Right forelimb (tissue), 1 donor: ENCODE results near the gene FAM20C.

Source experiments
- DNase-seq: peaks from one replicate; pipeline ENCODE4 v3.0.0-alpha.2; 2018

FAM20C gene

DNA sequence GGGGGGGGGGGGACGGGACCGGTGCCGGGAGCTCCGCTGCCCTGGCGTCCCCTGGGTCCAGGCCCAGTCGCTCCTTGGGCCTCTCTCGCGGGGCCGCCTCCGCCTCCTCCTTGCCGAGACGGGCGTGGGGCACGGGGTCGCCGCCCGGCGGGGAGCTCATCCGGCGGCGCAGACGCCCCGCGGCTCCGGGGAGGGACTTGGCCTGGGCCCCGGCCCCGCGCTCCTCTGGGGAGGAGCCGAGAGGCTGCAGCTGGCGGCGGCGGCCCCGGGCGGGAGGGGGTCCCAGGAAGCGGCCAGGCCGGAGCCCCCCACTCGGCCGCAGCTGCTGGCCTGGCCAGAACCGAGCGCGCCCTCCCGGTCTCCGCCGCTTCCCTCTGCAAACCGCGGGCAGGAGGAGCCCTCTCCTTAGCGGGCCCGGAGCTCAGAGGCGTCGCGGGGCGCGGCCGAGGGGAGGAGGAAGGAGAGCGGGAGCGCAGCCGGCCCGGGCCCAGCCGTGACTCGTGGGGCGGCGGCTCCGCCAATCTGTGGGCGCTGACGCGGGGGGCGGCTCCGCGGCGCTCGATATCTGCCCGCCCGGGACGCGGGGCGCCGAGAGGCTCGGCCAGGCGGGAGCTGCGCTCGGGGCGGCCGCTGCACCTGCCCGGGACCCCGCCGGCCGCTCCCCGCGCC is at the start of gene FAM20C:
Gene FAM20C (plus strand): TSS at position 591 of the 669 bp plus-strand sequence. CDS start 629 bp downstream, outside the sequence.
- peak; percentile 92 for DNase-seq

DNA sequence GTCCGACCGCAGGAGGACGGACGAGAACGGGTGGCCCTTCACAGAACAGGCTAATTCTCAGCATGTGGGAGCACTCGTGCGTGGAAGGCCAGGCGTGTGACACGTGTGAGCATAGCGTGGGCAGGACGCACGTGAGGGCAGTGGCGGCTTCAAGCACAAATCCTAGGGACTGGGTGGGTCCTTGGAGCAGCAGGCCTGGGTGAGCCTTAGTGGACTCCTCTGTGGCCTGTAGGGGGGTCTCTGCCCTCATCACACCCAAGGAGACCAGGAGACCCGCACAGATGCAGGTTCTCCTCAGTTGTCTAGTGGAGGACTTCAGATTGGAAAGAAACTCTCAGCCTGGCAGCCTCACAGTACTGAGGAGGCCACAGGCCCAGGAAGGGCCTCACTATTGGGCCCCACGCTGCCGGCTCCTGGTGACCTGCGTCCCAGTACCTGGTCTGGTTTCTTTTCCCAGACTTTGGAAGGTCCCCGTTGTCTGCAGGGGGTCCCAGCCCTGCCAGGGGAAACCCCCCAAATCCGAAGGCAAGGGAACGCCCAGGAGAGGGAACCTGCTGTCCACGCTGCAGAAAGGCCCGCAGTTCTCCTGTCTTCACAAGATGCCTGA is 49.1 kb upstream of the FAM20C start:
- DNase-seq = no peak

DNA sequence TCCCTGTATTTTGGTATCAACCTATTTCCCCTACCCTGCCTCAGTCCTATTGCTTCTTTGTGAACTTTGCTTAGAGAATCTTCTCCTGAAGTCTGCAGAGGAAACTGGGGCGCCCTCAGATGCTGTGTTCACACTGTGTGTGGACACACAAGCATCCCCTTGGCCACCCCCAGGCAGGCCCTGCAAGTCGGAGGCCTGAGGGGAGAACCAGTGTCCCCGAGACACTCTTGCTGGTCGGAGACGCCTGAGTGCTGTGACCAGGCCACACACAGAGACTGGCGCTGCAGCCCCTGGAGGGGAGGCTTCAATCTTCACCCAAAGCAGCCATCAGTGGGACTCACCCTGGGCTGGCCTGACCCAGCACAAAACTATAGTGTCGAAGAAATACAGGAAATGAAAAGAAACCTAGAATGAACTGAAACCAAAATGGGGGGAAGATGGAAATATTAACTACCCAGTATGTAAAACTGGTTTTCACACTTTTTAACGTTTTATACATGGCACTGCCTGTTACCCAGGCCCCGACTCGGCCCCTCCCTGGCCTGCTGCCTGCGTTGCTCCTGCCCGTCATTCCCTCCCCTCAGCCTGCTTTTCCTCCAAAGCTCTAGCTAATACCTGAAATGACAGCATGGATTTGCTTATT is 48.4 kb upstream of the FAM20C start:
- DNase-seq = no peak

DNA sequence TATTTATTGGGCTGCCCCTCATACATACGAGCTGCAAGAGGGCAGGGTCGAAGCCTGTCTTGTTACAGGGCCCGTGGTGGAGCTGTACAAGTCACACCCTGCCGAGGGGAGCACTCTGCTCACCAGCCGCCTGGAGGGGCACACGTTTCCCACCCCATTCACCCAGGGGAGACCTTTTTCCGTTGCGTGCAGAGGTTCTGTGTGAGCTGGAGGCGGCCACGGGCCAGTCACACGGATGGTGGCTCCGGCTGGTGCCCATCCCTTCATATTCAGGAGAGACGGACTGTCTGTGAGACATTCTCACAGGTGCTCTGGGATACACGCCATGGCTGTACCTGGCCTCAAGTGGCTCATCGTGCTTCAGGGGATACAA is 47.9 kb upstream of the FAM20C start:
- no peak for DNase-seq

DNA sequence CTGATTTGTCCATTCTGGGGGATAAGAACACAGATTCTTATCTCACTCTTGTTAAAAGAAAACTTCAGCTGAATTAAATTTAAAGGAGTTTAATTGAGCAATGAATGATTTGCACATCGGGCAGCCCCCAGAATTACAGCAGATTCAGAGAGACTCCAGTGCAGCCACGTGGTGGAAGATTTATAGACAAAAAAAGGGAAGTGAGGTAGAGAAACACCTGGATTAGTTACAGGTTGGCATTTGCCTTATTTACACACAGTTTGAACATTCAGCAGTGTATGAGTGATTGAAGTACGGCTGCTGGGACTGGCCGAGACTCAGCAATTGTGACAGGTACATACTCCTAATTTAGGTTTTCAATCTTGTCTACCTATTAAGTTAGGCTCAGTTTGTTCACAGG is 46.5 kb upstream of the FAM20C start:
- DNase-seq = no peak

DNA sequence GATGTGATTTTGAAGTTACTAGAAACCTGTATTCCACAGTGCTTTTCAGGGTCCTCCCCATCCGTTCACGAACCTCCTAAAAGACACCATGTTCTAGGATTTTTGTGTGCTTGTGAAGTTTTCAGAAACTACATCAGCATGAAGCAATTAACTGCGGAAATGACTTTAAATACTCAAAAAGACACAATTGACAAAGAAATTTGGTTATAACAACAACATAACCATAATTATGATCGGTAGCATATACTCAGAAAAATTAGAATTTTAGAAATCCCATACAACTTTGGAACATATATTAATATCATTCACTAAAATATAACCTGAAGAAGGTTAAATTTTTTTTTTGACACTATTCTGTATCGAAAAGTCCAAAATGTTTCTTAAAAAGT is 43.8 kb upstream of the FAM20C start:
- DNase-seq = no peak

DNA sequence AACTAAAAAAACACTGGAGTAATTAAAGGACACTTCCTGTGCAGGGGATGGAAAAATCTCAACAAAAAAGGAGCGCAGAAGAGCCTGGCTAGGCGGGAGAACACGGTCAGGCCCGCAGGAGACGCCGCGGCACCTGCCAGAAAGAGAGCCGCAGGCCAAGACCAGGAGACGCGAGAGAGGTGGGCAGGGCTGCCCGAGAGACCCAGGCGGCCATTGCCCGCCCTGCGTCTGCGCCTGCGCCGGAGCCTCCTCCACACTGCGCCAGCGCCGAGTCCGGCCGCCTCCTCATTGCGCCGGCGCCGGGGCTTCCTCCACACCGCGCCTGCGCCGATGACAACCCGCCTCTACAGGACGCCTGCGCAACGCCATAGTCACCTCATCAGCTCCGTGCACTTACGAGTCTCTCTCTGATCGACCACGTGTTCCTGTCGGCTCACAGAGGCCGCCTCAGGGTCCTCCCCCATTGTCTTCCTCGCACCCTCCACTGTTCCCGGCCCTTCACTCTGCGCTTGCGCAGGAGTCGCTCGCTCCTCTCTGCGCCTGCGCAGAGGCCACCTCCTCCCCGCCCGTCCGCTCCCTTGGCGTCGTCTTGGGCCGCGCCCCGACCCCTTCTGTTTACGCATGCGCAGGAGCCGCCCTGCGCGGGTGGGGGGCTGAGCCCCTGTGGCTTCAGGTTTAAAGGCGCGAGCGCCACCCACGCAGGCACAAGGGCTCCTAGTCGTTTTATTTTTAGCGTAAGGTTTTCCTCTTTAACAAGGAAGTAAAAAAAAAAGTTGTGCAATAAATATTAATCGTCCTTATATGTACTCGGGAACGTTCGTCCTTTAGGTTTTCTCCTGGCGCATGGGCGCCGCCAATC is 43.2 kb upstream of the FAM20C start:
- DNase-seq = peak; percentile 99

DNA sequence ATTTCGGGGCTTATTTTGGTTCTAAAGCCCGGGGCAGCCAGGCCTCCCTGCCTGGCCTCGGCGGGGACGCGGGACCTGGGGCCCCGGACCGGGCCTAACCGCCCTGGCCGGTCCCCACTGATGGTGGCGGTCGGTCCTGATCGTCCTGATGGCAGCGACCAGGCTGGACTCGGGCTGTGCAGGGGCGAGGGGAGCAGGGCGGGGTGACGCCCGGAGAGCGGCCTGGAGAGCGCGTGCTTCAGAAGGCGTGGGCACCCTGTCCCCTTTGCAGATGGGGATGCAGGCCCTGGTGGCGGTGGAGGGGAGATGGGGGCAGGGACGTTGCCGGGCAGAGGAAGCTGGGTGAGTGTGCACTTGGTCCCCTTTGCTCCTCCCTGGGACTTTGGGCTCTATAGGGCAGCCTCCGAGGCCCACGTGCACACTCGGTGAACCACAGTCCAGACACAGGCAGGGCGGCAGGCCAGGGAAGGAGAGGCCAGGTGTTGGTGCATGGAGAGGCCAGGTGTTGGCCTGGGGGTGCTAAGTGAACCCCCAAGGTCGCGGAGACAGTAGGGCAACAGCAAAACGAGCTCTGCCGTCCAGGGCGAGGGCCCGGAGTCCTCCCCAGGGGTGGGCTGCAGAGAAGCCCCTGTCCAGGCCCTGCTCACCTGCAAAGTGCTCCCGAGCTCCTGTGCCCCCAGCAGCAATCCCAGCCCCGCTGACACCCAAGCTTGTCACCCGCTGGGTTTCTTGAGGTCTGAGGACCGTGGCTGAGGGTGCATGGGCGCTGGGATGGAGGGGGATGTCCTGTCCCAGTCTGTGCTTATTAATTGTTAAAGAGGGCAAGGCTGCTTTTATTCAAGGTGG is 42.4 kb upstream of the FAM20C start:
- DNase-seq = no peak

DNA sequence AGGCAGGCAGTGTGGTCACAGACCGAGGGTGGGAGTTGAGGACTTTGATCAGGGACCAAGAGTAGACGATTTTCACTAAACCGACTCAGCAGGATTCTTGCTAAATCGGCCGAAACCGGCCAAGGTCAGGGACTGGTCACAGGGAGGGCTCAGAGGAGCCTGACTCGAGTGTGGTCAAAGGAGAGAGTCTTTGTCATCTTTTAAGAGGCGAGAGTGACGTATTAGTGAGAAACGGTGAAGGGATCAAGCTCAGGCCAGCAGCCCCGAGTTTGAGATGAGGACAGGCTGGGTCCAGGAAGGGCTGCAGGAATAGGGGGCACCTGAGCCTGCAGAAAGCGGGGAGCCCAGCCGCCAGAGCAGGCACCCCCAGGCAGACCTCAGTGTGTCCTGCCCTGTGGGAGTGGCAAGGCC is 41.6 kb upstream of the FAM20C start:
- no peak for DNase-seq

DNA sequence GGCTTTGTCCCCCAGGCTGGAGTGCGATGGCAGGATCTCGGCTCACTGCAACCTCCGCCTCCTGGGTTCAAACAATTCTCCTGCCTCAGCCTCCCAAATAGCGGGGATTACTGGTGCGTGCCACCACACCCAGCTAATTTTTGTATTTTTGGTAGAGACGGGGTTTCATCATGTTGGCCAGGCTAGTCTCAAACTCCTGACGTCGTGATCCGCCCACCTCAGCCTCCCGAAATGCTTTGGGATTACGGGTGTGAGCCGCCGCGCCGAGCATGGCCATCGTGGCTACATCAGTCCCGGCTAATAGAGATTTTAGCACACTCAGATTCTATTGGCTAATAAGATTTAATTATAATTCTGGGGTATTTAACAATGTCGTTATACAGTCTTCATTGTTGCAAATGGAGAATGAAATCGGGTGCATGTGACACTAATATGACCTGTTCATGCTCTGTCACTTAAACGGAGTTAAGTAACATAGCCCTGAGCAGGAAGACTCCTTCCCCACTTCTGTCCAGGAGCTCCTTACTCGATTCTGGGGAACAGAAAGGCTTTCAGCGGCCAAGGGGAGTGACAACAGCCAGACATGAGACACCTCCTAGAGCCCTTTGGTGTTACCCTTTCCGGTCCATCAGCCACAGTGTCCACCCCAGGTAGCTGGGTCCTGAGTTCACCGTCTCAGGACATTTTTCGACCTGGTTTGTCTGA is 40.9 kb upstream of the FAM20C start:
- DNase-seq = no peak

DNA sequence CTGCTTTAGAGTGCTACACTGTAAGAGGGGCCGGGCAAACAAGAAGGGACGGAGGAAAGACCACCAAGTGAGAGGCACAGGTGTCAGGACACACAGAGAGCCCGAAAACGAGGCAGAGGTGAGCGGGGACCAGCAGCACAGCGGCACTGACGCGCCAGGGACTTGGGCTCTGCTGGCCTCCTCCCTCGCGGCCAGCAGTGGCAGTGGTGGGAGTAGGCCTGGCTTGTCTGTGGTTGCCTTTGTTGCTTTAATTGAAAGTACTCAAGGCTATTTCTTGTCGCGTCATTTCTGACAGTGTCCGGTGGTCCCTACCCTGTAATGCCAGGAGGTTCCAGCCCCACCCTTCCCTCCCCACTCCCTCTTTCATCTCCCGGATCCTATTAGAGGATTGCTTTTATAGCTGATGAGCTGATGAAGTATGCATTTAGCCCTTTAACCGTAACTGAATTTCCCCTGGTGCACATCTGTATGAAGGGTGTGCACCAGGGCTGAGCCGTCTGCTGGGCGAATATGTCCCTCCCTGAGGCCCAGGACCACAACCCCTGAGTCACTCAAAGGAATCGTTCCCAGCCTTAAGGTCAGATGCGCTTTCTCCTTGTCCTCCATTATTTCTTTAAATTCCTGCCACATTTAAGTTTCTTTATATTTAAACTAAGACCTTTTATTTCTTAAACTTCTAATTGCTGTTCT is 39.5 kb upstream of the FAM20C start:
- no peak for DNase-seq

DNA sequence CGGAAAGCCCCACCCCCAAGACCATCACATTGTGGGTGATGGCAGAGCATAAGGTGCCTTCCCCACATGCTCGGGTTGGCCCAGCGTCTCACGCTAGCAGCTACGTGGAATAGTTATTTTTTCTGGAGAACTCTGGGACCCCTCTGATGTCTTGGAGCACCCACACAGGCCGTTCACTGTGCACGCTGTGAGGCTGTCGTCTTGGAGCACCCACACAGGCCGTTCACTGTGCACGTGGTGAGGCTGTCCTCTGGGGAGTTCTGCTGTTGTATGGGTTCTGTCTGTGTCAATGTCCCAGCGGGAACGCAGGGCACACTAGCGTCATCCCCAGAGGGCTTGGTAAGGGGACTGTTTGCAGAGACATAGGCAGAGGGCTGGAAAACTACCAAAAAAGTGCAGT is 38.8 kb upstream of the FAM20C start:
- no peak for DNase-seq

DNA sequence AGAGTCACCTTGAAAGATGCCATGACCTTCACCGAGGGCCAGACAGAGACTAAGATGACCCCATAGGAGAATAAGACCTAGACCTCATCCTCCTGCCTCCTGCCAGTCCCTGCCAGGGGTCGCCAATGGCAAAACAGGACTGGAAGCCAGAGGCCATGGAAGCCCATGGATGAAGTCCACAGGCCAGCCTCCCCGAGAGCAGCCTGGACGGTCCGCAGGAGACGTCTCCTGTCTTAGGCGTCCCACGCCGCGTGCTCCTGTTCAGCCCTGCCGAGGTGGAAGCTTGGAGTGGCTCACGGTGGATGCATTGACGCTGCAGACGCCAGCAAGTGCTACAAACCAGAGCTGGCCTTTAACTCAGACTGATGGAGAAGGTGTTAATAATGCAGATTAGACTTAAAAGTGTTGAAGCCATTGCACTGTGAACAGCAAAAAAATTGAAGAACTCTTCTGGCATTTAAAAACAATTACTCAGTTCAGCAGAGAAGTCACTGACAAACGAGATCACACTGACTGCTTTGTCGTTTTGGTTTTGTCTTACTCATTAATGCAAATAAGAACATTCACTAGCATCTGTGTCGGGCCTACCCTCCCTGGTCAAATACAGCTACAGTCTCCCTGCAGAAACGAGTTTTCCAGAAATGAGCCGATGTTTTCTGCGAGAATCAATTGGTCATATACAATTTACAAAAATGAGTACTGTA is 38.1 kb upstream of the FAM20C start:
- DNase-seq = no peak

DNA sequence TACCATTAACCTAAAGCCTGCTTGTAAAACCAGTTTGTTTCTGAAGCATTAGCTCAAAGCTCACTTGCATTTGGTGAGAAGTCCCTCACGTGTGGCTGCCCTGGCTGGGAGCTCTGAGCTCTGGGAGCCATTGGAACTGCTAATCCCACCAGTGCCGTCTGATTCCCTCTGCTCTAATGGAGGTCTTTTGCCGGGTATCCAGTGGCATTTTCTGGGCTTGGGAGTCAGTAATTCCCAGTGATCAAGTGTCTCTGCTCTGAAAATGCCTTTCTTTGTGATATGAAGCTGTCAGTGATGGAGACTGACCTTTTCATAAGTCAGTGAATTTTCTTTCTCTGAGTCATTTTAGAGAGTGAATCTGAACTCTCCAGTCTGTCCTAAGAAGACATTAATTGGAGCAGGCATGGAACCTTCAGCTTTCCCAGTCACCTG is 36.9 kb upstream of the FAM20C start:
- DNase-seq = no peak

DNA sequence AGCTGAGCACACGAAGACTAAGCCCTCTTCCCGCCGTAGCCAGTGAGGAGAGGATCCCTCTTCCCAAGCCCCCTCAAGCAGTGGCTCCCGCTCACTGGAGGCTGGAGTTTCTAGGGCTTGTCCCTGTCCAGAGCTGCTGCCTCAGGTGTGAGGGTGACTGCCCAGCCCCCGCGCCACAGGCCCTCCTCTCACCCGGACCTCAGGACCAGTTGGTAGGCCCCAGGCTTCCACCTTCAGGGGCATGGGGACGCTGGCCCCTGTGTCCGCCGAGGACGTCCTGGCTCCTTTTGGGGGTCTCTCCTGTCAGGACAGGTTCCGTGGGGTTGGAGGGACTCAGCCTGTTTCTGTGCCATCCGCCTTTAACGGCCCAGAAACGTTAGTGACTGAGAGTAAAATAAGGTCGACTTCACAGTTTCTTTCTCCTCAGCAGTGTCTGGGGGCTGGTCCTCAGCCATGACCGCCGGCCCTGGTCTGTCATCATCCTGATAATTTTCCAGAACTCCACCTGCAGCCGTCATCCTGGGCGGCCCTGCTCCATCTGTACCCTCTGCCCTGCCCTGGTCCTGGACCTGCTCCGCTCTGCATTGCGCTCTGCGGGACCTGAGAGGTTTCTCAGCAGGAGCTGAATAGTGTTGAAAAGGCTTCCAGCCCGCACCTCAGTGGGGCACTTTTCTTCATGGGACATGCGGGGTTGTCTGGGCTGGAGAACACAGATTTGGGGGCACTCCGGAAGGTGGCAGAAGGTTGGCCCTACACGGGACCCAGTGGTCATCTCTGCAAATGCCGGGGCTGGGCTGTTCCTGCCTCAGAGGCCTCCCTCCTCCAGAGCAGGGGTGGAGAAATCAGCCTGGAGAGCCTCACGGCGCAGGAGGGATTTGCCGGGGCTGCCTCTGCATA is 36.0 kb upstream of the FAM20C start:
- DNase-seq = no peak

DNA sequence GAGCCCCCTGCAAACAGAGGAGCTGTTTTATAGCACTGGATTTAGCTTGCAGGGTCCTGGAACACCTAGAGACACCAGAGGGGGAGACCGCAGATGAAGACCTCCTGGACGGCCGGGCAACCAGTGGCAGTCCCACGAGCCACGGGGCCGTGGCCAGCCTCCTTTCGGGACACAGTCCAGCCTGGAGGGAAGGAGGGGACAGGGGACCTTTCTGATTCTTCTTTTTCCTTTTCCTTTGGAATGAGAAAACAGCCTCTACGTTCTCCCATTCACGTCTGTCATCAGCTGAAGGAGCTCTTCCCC is 35.4 kb upstream of the FAM20C start:
- DNase-seq = no peak

DNA sequence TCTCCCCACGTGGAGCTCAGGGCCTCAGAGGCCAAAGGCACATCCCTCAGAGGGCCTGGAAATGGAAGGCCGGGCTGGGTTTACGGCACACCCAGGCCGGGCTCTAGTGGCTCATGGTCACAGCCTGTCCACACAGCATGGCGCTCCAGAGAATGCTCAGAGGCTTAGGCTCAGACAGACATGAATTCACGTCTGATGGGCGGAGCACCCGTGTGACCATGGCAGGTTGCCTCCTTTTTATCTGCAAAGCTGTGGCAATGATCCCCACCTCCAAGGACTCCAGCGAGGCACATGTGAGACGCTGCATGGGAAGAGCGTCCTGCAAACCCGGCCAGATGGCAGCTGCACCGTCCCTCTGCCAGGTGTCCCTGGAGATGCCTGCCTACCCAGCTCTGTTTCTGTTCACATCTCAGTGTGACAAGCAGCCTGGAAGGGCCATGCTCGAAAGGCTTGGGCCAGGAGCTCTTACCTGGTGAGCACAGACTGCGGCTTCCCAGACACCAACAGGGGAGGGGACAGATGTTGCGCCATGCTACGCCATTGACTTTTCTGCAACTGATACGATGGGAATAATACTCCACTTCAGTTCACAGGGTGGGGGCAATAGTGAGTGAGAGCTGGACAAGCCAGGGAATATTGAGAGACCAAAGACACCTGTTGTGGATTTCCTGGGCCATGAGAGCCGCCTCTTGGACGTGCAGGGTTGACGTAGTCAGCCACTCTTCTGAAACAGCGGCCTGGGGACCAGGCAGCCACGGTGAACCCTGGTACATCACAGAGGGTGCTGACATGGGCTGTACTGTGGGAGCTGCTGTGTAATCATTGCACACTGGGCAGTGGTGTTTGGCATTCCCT is 34.4 kb upstream of the FAM20C start:
- no peak for DNase-seq

DNA sequence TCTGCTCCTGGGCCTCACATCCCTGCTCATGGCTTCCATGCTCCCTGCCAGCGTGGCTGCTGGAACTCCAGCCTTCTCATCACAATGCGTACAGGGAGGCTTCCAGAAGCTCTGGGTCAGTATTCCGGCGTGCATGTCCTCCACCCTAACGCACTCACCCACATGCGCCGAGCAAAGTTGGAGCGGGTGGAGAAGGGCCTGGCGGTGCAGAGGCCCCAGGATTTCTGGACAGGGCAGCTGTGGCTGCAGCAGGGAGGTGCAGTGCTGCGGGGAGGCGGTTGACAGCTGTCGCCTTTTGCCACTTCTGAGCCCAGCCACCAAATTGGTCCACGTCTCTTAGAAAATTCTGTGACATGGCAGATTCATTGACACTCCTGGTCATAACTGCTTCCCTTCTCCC is 33.6 kb upstream of the FAM20C start:
- no peak for DNase-seq
